Right lobe of liver (tissue), 6 donors: ENCODE data around the gene DHX57. TPM values are rescaled to one million over a fixed set of nuclear protein-coding genes. Genes with fewer than 3 reads are reported as not detected.

Source experiments
- ATAC-seq, 4 donors: fragments of 200-7000 bp; cut with Tn5 transposase; one replicate each; pipeline ENCODE4 v1.9.1; 2020; ENCODE audit warnings: mild to moderate bottlenecking in 4 of 4, moderate library complexity in 4 of 4
- DNase-seq, 3 donors: peaks; one replicate each; pipeline ENCODE4 v3.0.0-alpha.2; 2020
- H3K27ac ChIP-seq, 3 donors: fragments of 200-600 bp; one replicate each; pipeline ENCODE4 v1.8.0; 2022
- H3K27me3 ChIP-seq, 2 donors: fragments of 200-600 bp; one replicate each; pipeline ENCODE4 v1.8.0; 2022
- H3K36me3 ChIP-seq, 4 donors: fragments of 200-600 bp; sonication (generic) in 1 of 4; one replicate each; pipeline versions ENCODE4 v1.5.1 to v1.8.0; 2017 to 2022; ENCODE audit warnings: control low read depth in 1 of 4
- H3K4me1 ChIP-seq, 4 donors: fragments of 200-600 bp; sonication (generic) in 1 of 4; one replicate each; pipeline versions ENCODE4 v1.5.1 to v1.8.0; 2017 to 2022; ENCODE audit warnings: control low read depth in 1 of 4
- H3K4me3 ChIP-seq, 3 donors: fragments of 200-600 bp; one replicate each; pipeline ENCODE4 v1.8.0; 2022
- H3K9me3 ChIP-seq, 4 donors: fragments of 200-600 bp; sonication (generic) in 1 of 4; one replicate each; pipeline versions ENCODE4 v1.5.1 to v1.8.0; 2017 to 2022; ENCODE audit warnings: control low read depth in 1 of 4
- POLR2A ChIP-seq: fragments of 450-650 bp; IDR thresholded peaks from one replicate; pipeline ENCODE4 v1.6.1; 2017; ENCODE audit warnings: antibody characterized with exemption, mild to moderate bottlenecking
- WGBS: methylation state at CpG from one replicate; pipeline ENCODE4 v1.1.6; 2018; ENCODE audit warnings: low coverage, low lambda C conversion rate; ENCODE audit not compliant: insufficient coverage; ENCODE audit errors: missing lambda C conversion rate; 5-methylcytosine and 5-hydroxymethylcytosine counted together
- intact Hi-C, 2 donors: fragments of 100-400 bp; cut with DNase I; formaldehyde crosslinking; loops; one replicate each; pipeline versions ENCODE4 v1.11.2 to v1.14.1; 2022
- total RNA-seq, 6 experiments: library from RNA; depleted of rRNA in 2 of 6; stranded (reverse); fragments of >200 nt in 2 of 6; fragmentation: NEBNext Ultra II Directional in 3 of 6; extraction: Animal tissue kit (Norgen Biotek cat#: 25700) in 3 of 6; gene quantifications; one replicate each; pipeline versions ENCODE4 v1.1.0 to v1.2.4, GENCODE V29; 2016 to 2023
- TF ChIP-seq, protein P1 (sequence below), 4 donors: fragments of 200-600 bp in 3 of 4; fragments of 450-650 bp in 1 of 4; IDR thresholded peaks; one replicate each; pipeline versions ENCODE4 v1.5.1 to v1.8.0; 2016 to 2022; ENCODE audit warnings: antibody characterized with exemption in 4 of 4, mild to moderate bottlenecking in 2 of 4
- donor health status: DM: no; HTN: yes; CAD: no.
- donor health status: DM: no; HTN: no; CAD: no.
- donor health status: DM: no; HTN: no; CAD: no.
- donor health status: DM: no; HTN: yes; CAD: no.
- donor health status: DM: no; HTN: yes; CAD: no.

The DHX57 gene
- total RNA-seq, 6 experiments from 2014 or later, result 4.4 to 6.4 (median 4.9) TPM

- no peak for ATAC-seq
- no peak for TF ChIP-seq POLR2A
- TF ChIP-seq, protein P1, sequence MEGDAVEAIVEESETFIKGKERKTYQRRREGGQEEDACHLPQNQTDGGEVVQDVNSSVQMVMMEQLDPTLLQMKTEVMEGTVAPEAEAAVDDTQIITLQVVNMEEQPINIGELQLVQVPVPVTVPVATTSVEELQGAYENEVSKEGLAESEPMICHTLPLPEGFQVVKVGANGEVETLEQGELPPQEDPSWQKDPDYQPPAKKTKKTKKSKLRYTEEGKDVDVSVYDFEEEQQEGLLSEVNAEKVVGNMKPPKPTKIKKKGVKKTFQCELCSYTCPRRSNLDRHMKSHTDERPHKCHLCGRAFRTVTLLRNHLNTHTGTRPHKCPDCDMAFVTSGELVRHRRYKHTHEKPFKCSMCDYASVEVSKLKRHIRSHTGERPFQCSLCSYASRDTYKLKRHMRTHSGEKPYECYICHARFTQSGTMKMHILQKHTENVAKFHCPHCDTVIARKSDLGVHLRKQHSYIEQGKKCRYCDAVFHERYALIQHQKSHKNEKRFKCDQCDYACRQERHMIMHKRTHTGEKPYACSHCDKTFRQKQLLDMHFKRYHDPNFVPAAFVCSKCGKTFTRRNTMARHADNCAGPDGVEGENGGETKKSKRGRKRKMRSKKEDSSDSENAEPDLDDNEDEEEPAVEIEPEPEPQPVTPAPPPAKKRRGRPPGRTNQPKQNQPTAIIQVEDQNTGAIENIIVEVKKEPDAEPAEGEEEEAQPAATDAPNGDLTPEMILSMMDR (IDR thresholded peaks at IDR 0.05), result no peak
- H3K36me3 ChIP-seq, result peaks cover 0 to 20% (median 2%) of the 10 kb centered on the region in 4 donors
- 82% methylated on average over 2 of the region's 2 CpGs for WGBS
- H3K4me3 ChIP-seq, result no peak overlapping the region
- no peak overlapping the region for H3K27ac ChIP-seq
- H3K4me1 ChIP-seq, result no peaks in the 10 kb centered on the region
- no peaks in the 10 kb centered on the region for H3K27me3 ChIP-seq
- H3K9me3 ChIP-seq, result no peaks in the 10 kb centered on the region
- DNase-seq, result no peak
- intact Hi-C loops, result no loop called here
Measured at GRCh38 chr2:38824906-38825305, 50.8 kb downstream of the DHX57 start.

GRCh38 chr2:38823386-38823785 lies 52.3 kb downstream of the DHX57 start:
- 66% methylated on average over 2 of the region's 5 CpGs for WGBS
- H3K27ac ChIP-seq, result no peak overlapping the region
- H3K4me3 ChIP-seq, result no peak overlapping the region
- H3K36me3 ChIP-seq, result peaks cover 0 to 20% (median 2%) of the 10 kb centered on the region in 4 donors
- no peaks in the 10 kb centered on the region for H3K9me3 ChIP-seq
- H3K27me3 ChIP-seq, result no peaks in the 10 kb centered on the region
- DNase-seq (no peak), ATAC-seq (no peak)
- intact Hi-C loops, result no loop called here
- H3K4me1 ChIP-seq, result peaks cover 0 to 2% (median 0%) of the 10 kb centered on the region in 4 donors
- TF ChIP-seq POLR2A, result no peak
- TF ChIP-seq, protein P1 (IDR thresholded peaks at IDR 0.05), result no peak

- peak overlapping the region in 2 of 3 donors; percentile 6 to 57 for H3K27ac ChIP-seq
- DNase-seq, result no peak
- peaks cover 0 to 4% (median 0%) of the 10 kb centered on the region in 4 donors for H3K4me1 ChIP-seq
- H3K36me3 ChIP-seq, result peaks cover 0 to 15% (median 2%) of the 10 kb centered on the region in 4 donors
- H3K9me3 ChIP-seq, result no peaks in the 10 kb centered on the region
- no peak overlapping the region for H3K4me3 ChIP-seq
- intact Hi-C loops, result no loop called here
- no peaks in the 10 kb centered on the region for H3K27me3 ChIP-seq
- peak; percentile 87 to 94 (median 90) for ATAC-seq
- 32% methylated on average over 6 of the region's 6 CpGs for WGBS
- TF ChIP-seq POLR2A, result no peak
- TF ChIP-seq, protein P1 (IDR thresholded peaks at IDR 0.05), result peak; percentile 23 to 38 (median 34)
Measured at GRCh38 chr2:38818565-38818964, 57.2 kb downstream of the DHX57 start.

DNA sequence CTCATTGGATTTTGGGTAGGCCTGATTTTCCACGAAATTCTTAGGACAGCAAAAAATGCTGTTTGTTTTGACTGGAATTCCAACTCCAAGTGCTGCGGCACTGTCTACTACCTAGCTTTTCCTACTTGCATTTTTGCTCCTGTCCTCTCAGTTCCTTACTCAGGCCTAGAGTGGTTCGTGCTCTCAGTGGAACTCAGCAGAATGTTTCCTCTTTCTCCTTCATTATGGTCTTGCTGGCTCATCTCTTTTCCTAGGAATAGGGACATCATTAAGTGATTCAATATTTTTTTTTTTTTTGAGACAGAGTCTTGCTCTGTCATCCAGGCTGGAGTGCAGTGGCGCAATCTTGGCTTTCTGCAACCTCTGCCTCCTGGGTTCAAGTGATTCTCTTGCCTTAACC lies 59.8 kb downstream of the DHX57 start:
- DNase-seq, result no peak
- intact Hi-C loops, result no loop called here
- WGBS, result 46% methylated on average over 3 of the region's 4 CpGs
- no peak overlapping the region for H3K4me3 ChIP-seq
- peaks cover 0 to 7% (median 0%) of the 10 kb centered on the region in 4 donors for H3K4me1 ChIP-seq
- ATAC-seq, result peak in 2 of 4 donors; percentile 22 to 26
- no peaks in the 10 kb centered on the region for H3K27me3 ChIP-seq
- no peak overlapping the region for H3K27ac ChIP-seq
- no peaks in the 10 kb centered on the region for H3K9me3 ChIP-seq
- H3K36me3 ChIP-seq, result peaks cover 0 to 4% (median 0%) of the 10 kb centered on the region in 4 donors
- TF ChIP-seq POLR2A, result no peak
- TF ChIP-seq, protein P1 (IDR thresholded peaks at IDR 0.05), result no peak
